IMR-90 (cell line): ENCODE results near the gene TAF8. TPM values are rescaled to one million over a fixed set of nuclear protein-coding genes. Genes with fewer than 3 reads are reported as not detected.

Experiments
- ATAC-seq: fragments of 200-7000 bp; cut with Tn5 transposase; 2 replicates; pipeline ENCODE4 v1.9.1; 2020; ENCODE audit warnings: low read depth, mild to moderate bottlenecking, moderate library complexity
- BruUV-seq: library from RNA; stranded (reverse); fragments of 400-500 nt; replicated peaks from 2 replicates; lab custom pipeline; 2021; lab: Mats Ljungman, UMichigan
- CTCF ChIA-PET: fragments of 300-600 bp; formaldehyde crosslinking; extraction: SDS; loops from one replicate; lab custom pipeline; 2021; ENCODE audit warnings: antibody characterized with exemption; lab: Yijun Ruan, JAX
- POLR2A ChIA-PET: fragments of 300-600 bp; sonication (Branson Sonifier 250); formaldehyde crosslinking; loops from one replicate; lab custom pipeline; 2022; ENCODE audit warnings: antibody characterized with exemption; ENCODE audit not compliant: unreplicated experiment; lab: Charles Lee
- DNase-seq: peaks from one replicate; pipeline ENCODE4 v3.0.0; 2013
- H2AFZ ChIP-seq: replicated peaks from 2 replicates; pipeline ENCODE3; 2013; ENCODE audit warnings: low read length, mild to moderate bottlenecking; ENCODE audit not compliant: poor library complexity
- H2AK5ac ChIP-seq: 2 replicates; pipeline ENCODE4 v1.6.1; 2013; ENCODE audit warnings: low read depth, low read length, inconsistent platforms
- H2AK9ac ChIP-seq: replicated peaks from 2 replicates; pipeline ENCODE3; 2013; ENCODE audit warnings: mild to moderate bottlenecking, low read depth, low read length, moderate library complexity; ENCODE audit not compliant: poor library complexity
- H2BK120ac ChIP-seq: 2 replicates; pipeline ENCODE4 v1.6.1; 2013; ENCODE audit warnings: low read depth, low read length, inconsistent platforms
- H2BK15ac ChIP-seq: 3 replicates; pipeline ENCODE4 v1.6.1; 2013; ENCODE audit warnings: low read depth, low read length, inconsistent platforms
- H2BK20ac ChIP-seq: 2 replicates; pipeline ENCODE4 v1.6.1; 2013; ENCODE audit warnings: low read depth, mild to moderate bottlenecking, inconsistent platforms, low read length, moderate library complexity
- H2BK5ac ChIP-seq: 2 replicates; pipeline ENCODE4 v1.6.1; 2013; ENCODE audit warnings: mild to moderate bottlenecking, low read depth, low read length, inconsistent platforms; ENCODE audit not compliant: poor library complexity, severe bottlenecking
- H3K14ac ChIP-seq: replicated peaks from 2 replicates; pipeline ENCODE4 v1.6.1; 2013; ENCODE audit warnings: low read depth, low read length, inconsistent platforms
- H3K18ac ChIP-seq: 2 replicates; pipeline ENCODE4 v1.6.1; 2013; ENCODE audit warnings: low read depth, low read length, control low read depth
- H3K23ac ChIP-seq: 2 replicates; pipeline ENCODE4 v1.6.1; 2013; ENCODE audit warnings: low read depth, low read length, inconsistent platforms
- H3K27ac ChIP-seq: 2 replicates; pipeline ENCODE4 v1.5.1; 2013; ENCODE audit warnings: mild to moderate bottlenecking, control low read depth, low read length; ENCODE audit not compliant: insufficient read depth
- H3K27me3 ChIP-seq: 2 replicates; pipeline ENCODE4 v1.6.1; 2013; ENCODE audit warnings: low read length; ENCODE audit not compliant: control insufficient read depth, insufficient read depth
- H3K36me3 ChIP-seq: 2 replicates; pipeline ENCODE4 v1.6.1; 2013; ENCODE audit warnings: low read length, mixed read lengths; ENCODE audit not compliant: control insufficient read depth, insufficient read depth
- H3K4ac ChIP-seq: 2 replicates; pipeline ENCODE4 v1.6.1; 2013; ENCODE audit warnings: low read depth, low read length, inconsistent platforms
- H3K4me1 ChIP-seq: 2 replicates; pipeline ENCODE4 v1.6.1; 2013; ENCODE audit warnings: low read length, mixed read lengths; ENCODE audit not compliant: control insufficient read depth, insufficient read depth
- H3K4me2 ChIP-seq: 2 replicates; pipeline ENCODE4 v1.6.1; 2013; ENCODE audit warnings: low read depth, mild to moderate bottlenecking, control low read depth, low read length, moderate library complexity
- H3K4me3 ChIP-seq: 2 replicates; pipeline ENCODE4 v1.5.1; 2013; ENCODE audit warnings: low read depth, mild to moderate bottlenecking, control low read depth, low read length, moderate library complexity; ENCODE audit not compliant: insufficient read depth
- H3K56ac ChIP-seq: 2 replicates; pipeline ENCODE4 v1.6.1; 2013; ENCODE audit warnings: low read length, inconsistent platforms; ENCODE audit not compliant: insufficient read depth; ENCODE audit errors: extremely low read depth
- H3K79me1 ChIP-seq, 2 experiments: 2 replicates each; pipeline ENCODE4 v1.6.1; 2013; ENCODE audit warnings: low read length in 2 of 2, inconsistent platforms in 1 of 2, low read depth in 1 of 2
- H3K9ac ChIP-seq: 2 replicates; pipeline ENCODE4 v1.6.1; 2013; ENCODE audit warnings: low read depth, low read length, control low read depth
- H3K9me1 ChIP-seq: 2 replicates; pipeline ENCODE4 v1.6.1; 2013; ENCODE audit warnings: low read length, inconsistent platforms; ENCODE audit not compliant: insufficient read depth
- H3K9me3 ChIP-seq: 2 replicates; pipeline ENCODE4 v1.6.1; 2013; ENCODE audit warnings: low read length; ENCODE audit not compliant: control insufficient read depth, insufficient read depth
- H4K20me1 ChIP-seq: 2 replicates; pipeline ENCODE4 v1.6.1; 2013; ENCODE audit warnings: low read length, inconsistent platforms; ENCODE audit not compliant: insufficient read depth
- H4K5ac ChIP-seq: 2 replicates; pipeline ENCODE4 v1.6.1; 2013; ENCODE audit warnings: mild to moderate bottlenecking, low read depth, low read length, control low read depth
- H4K8ac ChIP-seq, 2 experiments: 2 replicates each; pipeline ENCODE4 v1.6.1; 2013; ENCODE audit warnings: low read depth in 2 of 2, low read length in 2 of 2, control low read depth in 1 of 2, inconsistent platforms in 1 of 2
- H4K91ac ChIP-seq: 2 replicates; pipeline ENCODE4 v1.6.1; 2013; ENCODE audit warnings: low read depth, low read length, inconsistent platforms; ENCODE audit not compliant: insufficient read depth
- BHLHE40 ChIP-seq: fragments of 150-350 bp; IDR thresholded peaks from 2 replicates; pipeline ENCODE4 v1.6.1; 2016; ENCODE audit warnings: mild to moderate bottlenecking, low read depth, low read length
- CEBPB ChIP-seq: IDR thresholded peaks from 2 replicates; pipeline ENCODE4 v1.6.1; 2012; ENCODE audit warnings: low read depth, low read length, improper control_type of control experiment
- MAZ ChIP-seq: IDR thresholded peaks from 2 replicates; pipeline ENCODE4 v1.6.1; 2012; ENCODE audit warnings: low read depth, mild to moderate bottlenecking, low read length, improper control_type of control experiment, moderate library complexity, borderline replicate concordance
- MXI1 ChIP-seq: IDR thresholded peaks from 2 replicates; pipeline ENCODE4 v1.6.1; 2012; ENCODE audit warnings: low read depth, mild to moderate bottlenecking, low read length, moderate library complexity, borderline replicate concordance
- NFE2L2 ChIP-seq: fragments of 150-350 bp; IDR thresholded peaks from 2 replicates; pipeline ENCODE4 v1.6.1; 2016; ENCODE audit warnings: low read depth, mild to moderate bottlenecking, low read length
- RAD21 ChIP-seq: IDR thresholded peaks from 2 replicates; pipeline ENCODE4 v1.6.1; 2012; ENCODE audit warnings: low read length, improper control_type of control experiment
- SMC3 ChIP-seq: fragments of 150-350 bp; IDR thresholded peaks from 2 replicates; pipeline ENCODE4 v1.6.1; 2016; ENCODE audit warnings: low read depth, mild to moderate bottlenecking, antibody characterized with exemption, low read length, moderate library complexity
- WGBS, 2 experiments: methylation state at CpG; one replicate each; pipeline versions ENCODE4 v1.1.5 to v1.1.7; 2013; ENCODE audit warnings: missing lambda C conversion rate in 2 of 2; ENCODE audit not compliant: insufficient read length in 1 of 2; ENCODE audit errors: extremely low coverage in 2 of 2; 5-methylcytosine and 5-hydroxymethylcytosine counted together
- dilution Hi-C: fragments of 300-500 bp; cut with HindIII; formaldehyde crosslinking; loops from one replicate; pipeline ENCODE4 v1.14.3; 2018; ENCODE audit warnings: low sequenced_read_pairs; ENCODE audit not compliant: unreplicated experiment
- in situ Hi-C: fragments of 300-500 bp; cut with MboI; formaldehyde crosslinking; loops from 3 replicates; pipeline ENCODE4 v1.14.3; 2019; ENCODE audit warnings: low sequenced_read_pairs, inconsistent platforms, mixed read lengths
- intact Hi-C: fragments of 100-400 bp; cut with micrococcal nuclease; formaldehyde crosslinking; loops from 2 replicates; pipeline ENCODE4 v1.10.0; 2022
- polyA plus RNA-seq, 3 experiments: library from polyadenylated mRNA; depleted of rRNA; stranded (reverse); fragments of >200 nt; gene quantifications; 2 replicates each; pipeline ENCODE4 v1.2.3, GENCODE V29; 2012; ENCODE audit warnings: low replicate concordance in 1 of 3
- total RNA-seq: library from RNA; depleted of rRNA; stranded (reverse); fragments of >200 nt; gene quantifications from 2 replicates; pipeline ENCODE4 v1.2.3, GENCODE V29; 2012
- TF ChIP-seq, protein P1 (sequence below): conservative IDR thresholded peaks from 2 replicates; pipeline ENCODE4 v1.5.1; 2012; ENCODE audit warnings: mild to moderate bottlenecking, low read depth, low read length, improper control_type of control experiment

Gene TAF8
- total and polyA plus RNA-seq, 2 of the 4 experiments (the other 2 are of a cell fraction) = 14.3 to 22.8 TPM

DNA sequence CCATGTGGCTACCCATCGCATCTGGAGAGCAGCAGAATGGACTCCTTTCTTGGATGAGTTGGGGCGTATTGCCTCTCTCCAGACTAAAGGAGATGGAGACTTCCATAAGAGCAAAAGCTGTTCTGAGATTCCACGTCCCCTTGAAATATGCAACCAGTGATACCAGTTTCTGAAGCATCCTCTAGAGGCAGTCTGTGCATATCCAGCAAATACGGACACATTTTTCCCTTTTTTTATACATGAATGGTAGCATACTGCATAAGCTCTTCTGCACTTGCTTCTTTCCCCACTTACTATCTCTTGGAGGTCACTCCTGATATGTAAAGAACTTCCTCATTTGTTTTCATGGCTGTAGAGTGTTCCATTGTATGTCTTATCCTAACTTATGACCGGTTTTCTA is 34.6 kb downstream of the TAF8 start:
- Histone ChIP-seq H4K5ac (no peak overlapping the region), H3K27me3 (no peaks in the 10 kb centered on the region), H3K36me3 (peaks cover 3% of the 10 kb centered on the region), H3K18ac (no peak overlapping the region), H3K9ac (no peak overlapping the region), H4K8ac (no peak overlapping the region), H3K4me3 (no peak overlapping the region), H3K56ac (no peak overlapping the region), H3K4me2 (no peak overlapping the region), H2BK120ac (no peak overlapping the region), H3K9me3 (no peaks in the 10 kb centered on the region), H3K14ac (no peak overlapping the region), H3K79me1 (no peaks in the 10 kb centered on the region), H4K91ac (no peak overlapping the region), H3K23ac (no peak overlapping the region), H3K27ac (no peak overlapping the region), H2BK20ac (no peak overlapping the region), H2AK5ac (no peak overlapping the region), H3K4me1 (no peaks in the 10 kb centered on the region), H3K9me1 (peaks cover 3% of the 10 kb centered on the region), H4K20me1 (no peaks in the 10 kb centered on the region), H2BK15ac (no peak overlapping the region), H2BK5ac (no peak overlapping the region), H2AK9ac (no peak overlapping the region), H2AFZ (no peak overlapping the region), H3K4ac (no peak overlapping the region)
- dilution Hi-C loops (no loop called here), intact Hi-C loops (no loop called here), in situ Hi-C loops (loop anchor here (25.0 kb wide), 1 partner anchor 802 kb away; the partner anchor contains the start of gene RPL7L1)
- TF ChIP-seq NFE2L2 (no peak), RAD21 (peak; percentile 36; the same call in 1 of the 2 replicates), CEBPB (no peak), BHLHE40 (no peak), MAZ (no peak), MXI1 (no peak), SMC3 (no peak)
- TF ChIP-seq, protein P1, sequence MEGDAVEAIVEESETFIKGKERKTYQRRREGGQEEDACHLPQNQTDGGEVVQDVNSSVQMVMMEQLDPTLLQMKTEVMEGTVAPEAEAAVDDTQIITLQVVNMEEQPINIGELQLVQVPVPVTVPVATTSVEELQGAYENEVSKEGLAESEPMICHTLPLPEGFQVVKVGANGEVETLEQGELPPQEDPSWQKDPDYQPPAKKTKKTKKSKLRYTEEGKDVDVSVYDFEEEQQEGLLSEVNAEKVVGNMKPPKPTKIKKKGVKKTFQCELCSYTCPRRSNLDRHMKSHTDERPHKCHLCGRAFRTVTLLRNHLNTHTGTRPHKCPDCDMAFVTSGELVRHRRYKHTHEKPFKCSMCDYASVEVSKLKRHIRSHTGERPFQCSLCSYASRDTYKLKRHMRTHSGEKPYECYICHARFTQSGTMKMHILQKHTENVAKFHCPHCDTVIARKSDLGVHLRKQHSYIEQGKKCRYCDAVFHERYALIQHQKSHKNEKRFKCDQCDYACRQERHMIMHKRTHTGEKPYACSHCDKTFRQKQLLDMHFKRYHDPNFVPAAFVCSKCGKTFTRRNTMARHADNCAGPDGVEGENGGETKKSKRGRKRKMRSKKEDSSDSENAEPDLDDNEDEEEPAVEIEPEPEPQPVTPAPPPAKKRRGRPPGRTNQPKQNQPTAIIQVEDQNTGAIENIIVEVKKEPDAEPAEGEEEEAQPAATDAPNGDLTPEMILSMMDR = peak; percentile 34; the same call in 1 of the 2 replicates
- CTCF ChIA-PET = interaction anchor here (0.7 to 1.7 kb wide), 2 partner anchors 84 to 130 kb away, joined by 3 to 5 read pairs; no protein-coding TSS in a partner anchor
- WGBS, 2 experiments = no CpG with 5 or more reads among the region's 5 CpGs
- ATAC-seq (peak; percentile 59), DNase-seq (peak; percentile 32)
- no TSS peak for BruUV-seq
- POLR2A ChIA-PET = no interaction called here
